Mammary epithelial cell (primary cell): ENCODE results near the gene HERPUD1.

Experiments
- EZH2 ChIP-seq: IDR thresholded peaks from 2 replicates; pipeline ENCODE4 v1.6.1; 2012; ENCODE audit warnings: low read length, inconsistent platforms, borderline replicate concordance
- TF ChIP-seq, protein P1 (sequence below), 2 donors: IDR thresholded peaks in 1 of 2; conservative IDR thresholded peaks in 1 of 2; 2 replicates each; pipeline ENCODE4 v1.5.1; 2011 to 2012; ENCODE audit warnings: inconsistent platforms in 2 of 2, low read length in 2 of 2, mild to moderate bottlenecking in 2 of 2, control low read depth in 1 of 2, low read depth in 1 of 2; ENCODE audit not compliant: insufficient read depth in 1 of 2; ENCODE audit errors: extremely low read depth in 1 of 2

DNA sequence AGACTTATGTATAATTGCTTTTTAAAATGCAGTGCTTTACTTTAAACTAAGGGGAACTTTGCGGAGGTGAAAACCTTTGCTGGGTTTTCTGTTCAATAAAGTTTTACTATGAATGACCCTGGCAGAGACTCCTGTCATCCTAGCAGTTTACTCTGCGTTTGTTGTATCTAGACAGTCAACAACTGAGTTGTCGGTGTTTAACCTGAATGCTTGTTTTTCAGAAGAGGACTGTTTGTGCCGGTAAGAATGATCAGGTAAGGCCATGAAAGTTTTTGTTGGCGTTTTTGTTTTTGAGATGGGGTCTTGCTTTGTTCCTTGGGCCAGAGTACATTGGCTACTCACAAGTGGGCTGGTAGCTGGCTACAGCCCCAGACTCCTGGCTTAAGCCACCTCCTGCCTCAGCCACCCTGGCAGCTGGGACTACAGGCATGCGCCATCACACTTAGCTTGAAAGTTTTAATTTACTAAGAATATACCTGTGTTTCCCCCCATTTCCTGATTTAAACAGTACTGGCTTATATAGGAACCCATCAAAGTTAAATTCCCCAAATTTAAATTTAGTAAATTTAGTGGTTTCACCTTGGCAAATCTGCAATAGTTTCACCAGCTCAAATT, 11.9 kb downstream of the HERPUD1 start:
- TF ChIP-seq, protein P1, sequence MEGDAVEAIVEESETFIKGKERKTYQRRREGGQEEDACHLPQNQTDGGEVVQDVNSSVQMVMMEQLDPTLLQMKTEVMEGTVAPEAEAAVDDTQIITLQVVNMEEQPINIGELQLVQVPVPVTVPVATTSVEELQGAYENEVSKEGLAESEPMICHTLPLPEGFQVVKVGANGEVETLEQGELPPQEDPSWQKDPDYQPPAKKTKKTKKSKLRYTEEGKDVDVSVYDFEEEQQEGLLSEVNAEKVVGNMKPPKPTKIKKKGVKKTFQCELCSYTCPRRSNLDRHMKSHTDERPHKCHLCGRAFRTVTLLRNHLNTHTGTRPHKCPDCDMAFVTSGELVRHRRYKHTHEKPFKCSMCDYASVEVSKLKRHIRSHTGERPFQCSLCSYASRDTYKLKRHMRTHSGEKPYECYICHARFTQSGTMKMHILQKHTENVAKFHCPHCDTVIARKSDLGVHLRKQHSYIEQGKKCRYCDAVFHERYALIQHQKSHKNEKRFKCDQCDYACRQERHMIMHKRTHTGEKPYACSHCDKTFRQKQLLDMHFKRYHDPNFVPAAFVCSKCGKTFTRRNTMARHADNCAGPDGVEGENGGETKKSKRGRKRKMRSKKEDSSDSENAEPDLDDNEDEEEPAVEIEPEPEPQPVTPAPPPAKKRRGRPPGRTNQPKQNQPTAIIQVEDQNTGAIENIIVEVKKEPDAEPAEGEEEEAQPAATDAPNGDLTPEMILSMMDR (conservative IDR thresholded peaks at IDR 0.05 in 1 of 2, IDR thresholded peaks at IDR 0.05 in 1 of 2; ENCODE audit: extremely low read depth in 1 of 2, insufficient read depth in 1 of 2, low read depth in 1 of 2, low read length in 2 of 2) = no peak
- TF ChIP-seq EZH2 = no peak
